ENCODE results near the gene PACRG. TPM values are rescaled to one million over a fixed set of nuclear protein-coding genes. Genes with fewer than 3 reads are reported as not detected.

The PACRG gene
- total RNA-seq, 1 experiment from 2014 or later = not detected

DNA sequence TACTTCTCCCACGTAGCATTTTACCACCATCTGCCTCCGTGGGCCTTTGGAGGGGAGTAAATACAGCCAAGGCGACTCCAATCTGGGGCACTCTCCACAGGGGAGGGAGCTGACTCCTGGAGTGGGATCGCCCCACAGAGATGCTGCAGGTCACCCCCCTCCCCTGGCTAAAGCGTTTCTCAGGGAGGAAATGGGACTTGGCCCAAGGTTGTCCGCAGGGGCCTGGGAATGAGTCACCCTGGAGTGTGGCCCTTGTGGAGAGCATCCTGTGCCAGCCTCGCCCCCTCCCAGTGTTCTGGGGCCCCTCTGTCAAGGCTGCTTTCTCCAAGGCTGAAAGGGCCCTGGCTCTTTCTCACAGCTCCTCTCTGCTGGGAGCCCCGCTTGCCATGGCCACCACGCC is 602.2 kb downstream of the PACRG start:
- Histone ChIP-seq H3K27me3 (replicated peaks; ENCODE audit: control insufficient read depth, insufficient read depth, low read length) (no peaks in the 10 kb centered on the region), H3K36me3 (ENCODE audit: control insufficient read depth, insufficient read depth, low read length) (no peaks in the 10 kb centered on the region), H3K4me1 (peaks cover 8% of the 10 kb centered on the region; the same call in 1 of the 2 replicates), H3K4me3 (ENCODE audit: low read depth, low read length) (no peak overlapping the region), H3K9me3 (no peaks in the 10 kb centered on the region)
- Mint-ChIP-seq H3K27me3 (ENCODE audit: insufficient read depth, unreplicated experiment) (no peaks in the 10 kb centered on the region), H3K36me3 (ENCODE audit: insufficient read depth, unreplicated experiment) (no peaks in the 10 kb centered on the region), H3K4me3 (ENCODE audit: unreplicated experiment) (no peak overlapping the region), H3K27ac (ENCODE audit: unreplicated experiment) (no peak overlapping the region), H3K4me1 (ENCODE audit: low read depth, unreplicated experiment) (peaks cover 6% of the 10 kb centered on the region), H3K9me3 (ENCODE audit: unreplicated experiment) (no peaks in the 10 kb centered on the region)
- intact Hi-C loops (cut with micrococcal nuclease; ENCODE audit: unreplicated experiment) = no loop called here
- DNase-seq = no peak
- TF ChIP-seq, protein P1, sequence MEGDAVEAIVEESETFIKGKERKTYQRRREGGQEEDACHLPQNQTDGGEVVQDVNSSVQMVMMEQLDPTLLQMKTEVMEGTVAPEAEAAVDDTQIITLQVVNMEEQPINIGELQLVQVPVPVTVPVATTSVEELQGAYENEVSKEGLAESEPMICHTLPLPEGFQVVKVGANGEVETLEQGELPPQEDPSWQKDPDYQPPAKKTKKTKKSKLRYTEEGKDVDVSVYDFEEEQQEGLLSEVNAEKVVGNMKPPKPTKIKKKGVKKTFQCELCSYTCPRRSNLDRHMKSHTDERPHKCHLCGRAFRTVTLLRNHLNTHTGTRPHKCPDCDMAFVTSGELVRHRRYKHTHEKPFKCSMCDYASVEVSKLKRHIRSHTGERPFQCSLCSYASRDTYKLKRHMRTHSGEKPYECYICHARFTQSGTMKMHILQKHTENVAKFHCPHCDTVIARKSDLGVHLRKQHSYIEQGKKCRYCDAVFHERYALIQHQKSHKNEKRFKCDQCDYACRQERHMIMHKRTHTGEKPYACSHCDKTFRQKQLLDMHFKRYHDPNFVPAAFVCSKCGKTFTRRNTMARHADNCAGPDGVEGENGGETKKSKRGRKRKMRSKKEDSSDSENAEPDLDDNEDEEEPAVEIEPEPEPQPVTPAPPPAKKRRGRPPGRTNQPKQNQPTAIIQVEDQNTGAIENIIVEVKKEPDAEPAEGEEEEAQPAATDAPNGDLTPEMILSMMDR (IDR thresholded peaks at IDR 0.05; ENCODE audit: insufficient read depth in 1 of 2, low read depth in 1 of 2, low read length in 1 of 2, severe bottlenecking in 1 of 2, unreplicated experiment in 1 of 2) = no peak
- no TSS peak for BruUV-seq (replicated peaks)
- CTCF ChIA-PET = no interaction called here
- POLR2A ChIA-PET = no interaction called here

DNA sequence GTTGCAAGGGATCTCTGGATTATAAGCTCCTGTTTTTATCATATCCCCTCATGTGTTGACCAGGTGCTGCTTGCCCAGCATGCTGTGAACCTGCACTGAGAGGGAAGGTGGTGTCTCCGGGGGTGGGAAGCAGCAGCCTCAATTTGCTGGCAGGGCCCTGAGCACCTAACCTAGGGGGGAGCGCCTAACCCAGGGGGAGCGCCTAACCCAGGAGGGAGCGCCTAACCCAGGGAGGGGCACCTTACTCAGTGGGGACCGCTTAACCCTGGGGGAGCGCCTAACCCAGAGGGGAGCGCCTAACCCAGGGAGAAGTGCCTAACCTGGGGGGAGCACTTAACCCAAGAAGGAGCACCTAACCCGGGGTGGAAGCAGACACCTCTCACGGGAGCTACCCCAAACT is 603.5 kb downstream of the PACRG start:
- no TSS peak for BruUV-seq (replicated peaks)
- no peaks in the 10 kb centered on the region for H3K9me3 Mint-ChIP-seq (ENCODE audit: unreplicated experiment)
- no peak overlapping the region for H3K4me3 Mint-ChIP-seq (ENCODE audit: unreplicated experiment)
- Histone ChIP-seq H3K9me3 (no peaks in the 10 kb centered on the region), H3K36me3 (ENCODE audit: control insufficient read depth, insufficient read depth, low read length) (no peaks in the 10 kb centered on the region), H3K27me3 (replicated peaks; ENCODE audit: control insufficient read depth, insufficient read depth, low read length) (no peaks in the 10 kb centered on the region), H3K4me1 (no peaks in the 10 kb centered on the region), H3K4me3 (ENCODE audit: low read depth, low read length) (no peak overlapping the region)
- TF ChIP-seq, protein P1 (IDR thresholded peaks at IDR 0.05; ENCODE audit: insufficient read depth in 1 of 2, low read depth in 1 of 2, low read length in 1 of 2, severe bottlenecking in 1 of 2, unreplicated experiment in 1 of 2) = no peak
- H3K4me1 Mint-ChIP-seq (ENCODE audit: low read depth, unreplicated experiment) = no peaks in the 10 kb centered on the region
- no peak for DNase-seq
- peak overlapping the region; percentile 31 for H3K27ac Mint-ChIP-seq (ENCODE audit: unreplicated experiment)
- no peaks in the 10 kb centered on the region for H3K36me3 Mint-ChIP-seq (ENCODE audit: insufficient read depth, unreplicated experiment)
- intact Hi-C loops (cut with micrococcal nuclease; ENCODE audit: unreplicated experiment) = no loop called here
- ChIA-PET CTCF (no interaction called here), POLR2A (no interaction called here)
- H3K27me3 Mint-ChIP-seq (ENCODE audit: insufficient read depth, unreplicated experiment) = no peaks in the 10 kb centered on the region

DNA sequence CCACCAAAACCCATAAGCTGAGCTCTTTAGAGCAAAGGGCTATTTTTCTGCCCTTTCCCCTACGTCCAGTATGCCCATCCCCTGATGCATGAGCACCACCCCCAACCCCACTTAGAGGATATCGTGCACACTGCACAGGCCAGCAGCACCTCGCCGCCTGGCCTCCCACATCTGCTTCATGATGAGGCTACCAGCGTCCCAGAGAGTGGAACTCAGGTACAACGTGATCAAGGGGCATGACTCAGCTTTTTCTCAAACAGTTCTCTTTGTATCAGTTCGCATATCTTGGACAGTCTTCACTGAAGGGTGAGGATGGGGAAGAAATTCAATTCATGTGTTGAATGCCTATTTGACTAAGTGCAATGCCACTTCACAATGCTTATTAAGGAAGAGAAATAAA is 604.8 kb downstream of the PACRG start:
- Mint-ChIP-seq H3K4me1 (ENCODE audit: low read depth, unreplicated experiment) (no peaks in the 10 kb centered on the region), H3K27me3 (ENCODE audit: insufficient read depth, unreplicated experiment) (no peaks in the 10 kb centered on the region), H3K36me3 (ENCODE audit: insufficient read depth, unreplicated experiment) (no peaks in the 10 kb centered on the region), H3K9me3 (ENCODE audit: unreplicated experiment) (no peaks in the 10 kb centered on the region), H3K4me3 (ENCODE audit: unreplicated experiment) (no peak overlapping the region), H3K27ac (ENCODE audit: unreplicated experiment) (no peak overlapping the region)
- Histone ChIP-seq H3K9me3 (no peaks in the 10 kb centered on the region), H3K36me3 (ENCODE audit: control insufficient read depth, insufficient read depth, low read length) (no peaks in the 10 kb centered on the region), H3K4me1 (no peaks in the 10 kb centered on the region), H3K4me3 (ENCODE audit: low read depth, low read length) (no peak overlapping the region), H3K27me3 (replicated peaks; ENCODE audit: control insufficient read depth, insufficient read depth, low read length) (no peaks in the 10 kb centered on the region)
- ChIA-PET CTCF (no interaction called here), POLR2A (no interaction called here)
- TF ChIP-seq, protein P1 (IDR thresholded peaks at IDR 0.05; ENCODE audit: insufficient read depth in 1 of 2, low read depth in 1 of 2, low read length in 1 of 2, severe bottlenecking in 1 of 2, unreplicated experiment in 1 of 2) = no peak
- intact Hi-C loops (cut with micrococcal nuclease; ENCODE audit: unreplicated experiment) = no loop called here
- DNase-seq = no peak
- BruUV-seq (replicated peaks) = no TSS peak

Data from Caco-2 (cell line).